Suppressor macrophage treated with lipopolysaccharide for 1 hour (primary cell): ENCODE data around the gene EMP1.

Source experiments
- DNase-seq, 3 donors: peaks; one replicate each; pipeline ENCODE4 v3.0.0-alpha.2; 2020 to 2022

EMP1 gene

GRCh38 chr12:13223941-13224340, 27.4 kb downstream of the EMP1 start:
- no peak for DNase-seq

DNA sequence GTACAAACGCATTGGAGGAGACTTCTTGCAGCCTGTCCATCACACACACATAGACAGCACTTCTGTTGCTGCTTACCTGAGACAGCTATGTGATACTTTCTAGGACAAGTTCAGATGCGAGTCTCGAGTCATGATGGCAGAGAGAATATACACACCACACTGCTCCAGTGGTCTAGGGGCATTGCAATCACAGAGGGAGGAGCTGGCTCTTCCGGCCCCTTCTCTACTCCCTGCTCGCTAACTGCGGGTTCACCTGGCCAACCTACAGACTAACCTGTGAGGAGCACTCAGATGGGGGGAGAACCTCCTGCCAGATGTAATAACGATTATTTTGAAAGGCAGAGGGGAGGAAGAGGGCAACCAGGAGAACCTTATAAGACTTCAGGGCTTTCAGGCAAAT, 30.7 kb downstream of the EMP1 start:
- peak in 1 of 3 donors; percentile 13 for DNase-seq

GRCh38 chr12:13228579-13228978, 32.1 kb downstream of the EMP1 start:
- no peak for DNase-seq

DNA sequence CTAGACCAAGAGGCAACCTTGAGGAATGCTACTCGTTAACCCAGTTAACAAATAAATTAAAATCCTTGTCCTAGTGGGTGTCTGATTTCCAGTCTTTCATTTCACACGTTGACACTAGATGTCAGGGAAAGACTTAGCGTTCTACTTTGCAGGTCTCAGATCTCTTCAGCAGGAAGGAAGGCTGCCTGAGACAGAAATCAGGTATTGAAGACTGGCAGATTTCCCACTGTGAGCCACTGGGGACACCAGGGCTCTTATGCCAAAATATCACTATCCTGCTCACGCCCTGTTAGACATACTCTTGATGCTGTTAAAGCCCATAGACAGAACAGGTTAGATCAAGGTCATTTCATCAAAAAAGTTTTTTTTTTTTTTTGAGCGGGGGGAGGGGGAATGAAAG, 33.0 kb downstream of the EMP1 start:
- DNase-seq: no peak

- DNase-seq: no peak
Observed at GRCh38 chr12:13230500-13230899, 34.0 kb downstream of the EMP1 start.

DNA sequence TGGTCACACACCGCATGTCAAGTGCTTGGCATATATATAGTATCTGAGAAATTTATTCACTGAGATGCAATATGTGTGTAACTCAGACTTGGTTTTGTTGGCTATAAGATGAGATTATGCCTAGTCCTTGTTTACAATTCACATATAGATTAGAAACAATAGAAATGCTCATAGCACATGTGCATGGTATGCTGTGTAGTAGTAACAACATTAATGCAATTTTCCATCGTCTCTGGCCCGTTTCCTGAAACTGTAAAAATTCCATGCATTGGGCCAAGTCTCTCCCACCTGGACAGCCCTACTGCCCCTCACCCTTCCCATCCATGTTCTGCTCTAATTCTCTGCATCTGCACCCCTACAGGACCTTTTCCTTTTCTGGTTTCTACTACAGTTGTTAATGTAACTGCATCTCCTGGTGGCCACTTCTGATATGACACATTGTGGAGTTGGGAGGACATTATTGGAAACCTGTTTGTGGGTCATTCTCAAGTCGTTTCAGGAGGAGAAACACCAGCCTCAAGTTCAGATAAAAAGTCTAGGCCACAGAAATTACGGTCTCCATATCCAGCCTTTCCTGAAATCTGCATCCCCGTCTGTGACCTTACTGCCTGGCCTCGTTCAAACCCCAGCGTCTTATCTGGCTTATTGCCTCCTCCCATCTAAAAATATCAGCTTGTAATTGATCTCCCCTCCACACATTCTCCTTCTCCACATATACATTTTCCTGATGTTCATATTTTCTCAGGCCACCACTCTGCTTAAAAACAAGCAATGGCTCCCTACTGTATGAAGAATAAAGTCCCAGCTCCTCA, 37.5 kb downstream of the EMP1 start:
- peak; percentile 77 to 82 (median 78) for DNase-seq

- no peak for DNase-seq
Observed at GRCh38 chr12:13238204-13238603, 41.7 kb downstream of the EMP1 start.

DNA sequence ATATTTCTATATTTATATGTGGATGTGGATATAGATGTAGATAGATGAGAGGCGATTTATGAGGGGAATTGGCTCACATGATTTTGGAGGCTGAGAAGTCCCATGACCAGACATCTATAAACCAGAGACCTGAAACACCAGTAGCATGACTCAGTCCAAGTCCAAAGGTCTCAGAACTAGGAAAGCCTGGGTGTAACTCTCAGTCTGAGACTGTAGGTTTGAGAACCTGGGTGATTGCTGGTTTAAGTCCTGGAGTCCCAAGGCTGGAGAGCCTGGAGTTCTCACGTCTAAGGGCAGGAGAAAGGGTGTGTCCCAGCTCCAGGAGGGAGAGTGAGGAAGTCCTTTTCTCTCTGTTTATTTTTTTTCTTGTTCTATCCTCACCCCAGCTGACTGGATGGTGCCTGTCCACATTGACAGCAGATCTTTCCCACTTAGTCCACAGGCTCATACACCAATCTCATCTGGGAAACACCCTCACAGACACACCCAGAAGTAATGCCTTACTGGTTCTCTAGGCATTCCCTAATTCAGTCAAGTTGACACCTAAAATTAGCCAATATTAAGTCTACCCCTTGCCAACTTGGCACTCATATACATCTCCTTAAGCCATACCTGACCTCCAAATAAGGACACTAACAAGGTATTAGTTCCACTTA, 45.4 kb downstream of the EMP1 start:
- DNase-seq: no peak

DNA sequence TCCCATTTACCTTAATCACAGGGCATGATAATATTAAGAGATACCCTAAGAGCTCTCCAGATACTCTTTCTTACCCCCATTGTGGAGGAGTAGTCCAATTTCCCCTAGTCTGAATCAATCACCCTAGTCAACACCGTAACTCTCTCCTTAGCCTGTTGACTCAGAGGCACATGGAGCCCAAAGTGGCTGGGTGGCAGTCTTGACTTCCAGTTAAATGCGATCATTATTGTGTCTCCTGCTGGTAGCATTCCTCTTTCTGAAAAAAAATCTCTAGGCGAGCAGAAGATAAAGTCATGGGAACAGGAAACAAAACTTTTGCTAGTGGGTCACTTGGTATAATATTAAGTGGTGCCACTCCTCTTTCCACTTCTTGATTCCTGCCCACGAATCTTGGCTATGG, 46.4 kb downstream of the EMP1 start:
- DNase-seq: peak; percentile 58 to 63 (median 60)

DNA sequence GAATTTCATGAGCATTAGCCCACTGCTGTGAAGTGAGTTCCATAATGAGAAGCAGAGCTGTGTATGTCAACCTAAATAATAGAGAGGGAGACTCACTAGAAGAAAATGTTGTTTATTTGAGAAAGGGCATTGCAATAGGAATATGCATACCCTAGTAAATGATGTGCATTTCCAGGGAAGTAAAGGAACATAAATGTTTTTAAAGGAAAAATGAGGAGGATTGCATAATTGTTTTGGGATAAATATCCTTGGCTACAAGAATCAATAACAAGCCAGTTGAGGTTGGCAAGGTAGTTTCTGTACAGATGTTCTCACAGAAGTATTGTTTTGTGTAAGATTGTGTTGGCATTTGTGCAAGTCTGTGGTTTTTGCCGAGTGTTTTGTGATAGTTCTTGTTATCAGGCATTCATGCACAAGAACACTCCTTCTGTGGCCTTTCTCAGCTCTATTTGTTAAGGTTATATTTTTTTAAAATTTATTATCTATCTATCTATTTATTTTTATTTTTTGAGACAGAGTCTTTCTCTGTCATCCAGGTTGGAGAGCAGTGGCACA, 47.1 kb downstream of the EMP1 start:
- DNase-seq: no peak

GRCh38 chr12:13247596-13247995, 51.1 kb downstream of the EMP1 start:
- DNase-seq: no peak

- DNase-seq: no peak
Observed at GRCh38 chr12:13248964-13249363, 52.4 kb downstream of the EMP1 start.

- DNase-seq: no peak
Observed at GRCh38 chr12:13250416-13250815, 53.9 kb downstream of the EMP1 start.

- no peak for DNase-seq
Observed at GRCh38 chr12:13251521-13251920, 55.0 kb downstream of the EMP1 start.

GRCh38 chr12:13252024-13252423, 55.5 kb downstream of the EMP1 start:
- no peak for DNase-seq

- no peak for DNase-seq
Observed at GRCh38 chr12:13252616-13253015, 56.1 kb downstream of the EMP1 start.

- DNase-seq: no peak
Observed at GRCh38 chr12:13253966-13254760, 57.6 kb downstream of the EMP1 start.

DNA sequence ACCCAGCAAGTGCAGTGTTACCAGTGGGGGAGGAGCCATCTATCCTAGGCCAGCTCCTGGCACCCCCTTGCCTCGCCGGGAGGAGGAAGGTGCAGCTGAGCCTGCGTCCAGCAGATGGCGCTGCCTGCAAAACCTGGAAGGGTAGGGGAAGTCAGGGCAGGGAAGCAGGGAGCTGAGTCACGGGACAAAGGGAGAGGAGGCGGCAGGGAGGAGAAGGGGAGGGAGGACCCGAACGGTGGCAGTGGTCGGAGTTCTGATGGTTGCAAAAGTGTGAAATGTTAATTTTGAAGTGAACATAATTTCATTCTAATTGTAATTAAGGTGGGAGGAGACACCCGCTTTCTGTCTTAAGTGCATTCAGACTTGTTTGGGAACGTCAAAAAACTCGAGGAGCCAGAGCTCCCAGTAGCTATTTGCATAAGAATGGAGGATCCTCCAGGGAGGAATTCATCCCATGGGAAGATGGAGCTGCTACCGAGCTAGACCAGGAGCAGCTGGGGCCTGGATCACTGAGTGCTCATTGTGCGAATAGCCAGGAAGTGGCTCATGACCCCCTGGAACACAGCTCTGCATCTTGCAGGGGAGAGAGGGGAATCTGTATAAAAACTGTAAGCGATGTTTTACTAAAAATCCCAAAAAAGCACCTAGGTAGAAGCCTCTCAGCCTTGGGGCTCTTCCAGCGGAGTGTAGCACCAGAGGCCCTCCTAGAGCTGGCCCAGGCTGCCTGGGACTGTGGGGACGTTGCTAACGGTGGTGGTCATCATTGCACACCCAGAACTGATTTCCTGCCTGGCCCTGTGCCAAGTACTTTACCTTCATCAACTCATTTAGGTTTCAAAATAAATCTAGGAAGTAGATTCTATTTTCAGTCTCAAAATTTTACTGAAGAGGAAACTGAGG, 59.5 kb downstream of the EMP1 start:
- peak; percentile 94 to 97 (median 95) for DNase-seq

DNA sequence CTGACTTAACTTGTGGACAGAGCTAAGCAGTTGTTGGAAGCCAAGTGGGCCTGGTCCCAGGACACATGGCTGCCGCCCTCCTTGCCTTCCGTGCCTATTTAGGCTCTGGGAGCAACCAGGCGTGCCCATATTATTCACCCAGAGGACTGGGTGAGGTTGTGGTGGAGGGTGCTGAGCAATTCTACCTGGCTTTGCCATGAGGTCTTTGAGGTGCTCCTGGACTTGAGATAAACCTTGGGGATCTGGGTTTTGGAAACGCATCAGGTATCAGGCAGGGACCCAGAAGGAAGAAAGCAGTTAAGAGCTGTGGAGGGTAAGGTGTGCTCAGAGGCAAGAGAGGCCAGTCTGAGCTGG, 60.1 kb downstream of the EMP1 start:
- DNase-seq: no peak

GRCh38 chr12:13257356-13257875, 60.9 kb downstream of the EMP1 start:
- peak; percentile 25 to 27 (median 26) for DNase-seq

DNA sequence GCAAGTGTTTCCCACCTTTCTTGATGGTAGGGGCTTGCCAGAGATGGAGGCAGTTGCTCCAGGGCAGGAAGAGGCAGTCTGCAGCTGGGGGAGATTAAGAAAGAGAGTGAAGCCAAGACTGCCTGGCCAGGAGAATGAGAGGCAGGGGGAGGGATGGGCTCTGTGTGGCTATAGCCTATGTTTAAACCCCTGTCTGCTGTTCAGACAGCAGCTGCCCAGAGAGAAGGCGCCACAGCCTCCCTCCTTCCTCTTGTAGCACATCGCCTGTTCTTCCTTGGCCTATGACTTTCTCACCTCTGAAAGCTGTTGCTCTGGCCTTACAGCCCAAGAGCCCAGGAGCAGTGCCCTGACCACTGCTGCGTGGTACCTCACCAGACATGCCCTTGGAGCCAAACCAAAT, 61.7 kb downstream of the EMP1 start:
- no peak for DNase-seq

DNA sequence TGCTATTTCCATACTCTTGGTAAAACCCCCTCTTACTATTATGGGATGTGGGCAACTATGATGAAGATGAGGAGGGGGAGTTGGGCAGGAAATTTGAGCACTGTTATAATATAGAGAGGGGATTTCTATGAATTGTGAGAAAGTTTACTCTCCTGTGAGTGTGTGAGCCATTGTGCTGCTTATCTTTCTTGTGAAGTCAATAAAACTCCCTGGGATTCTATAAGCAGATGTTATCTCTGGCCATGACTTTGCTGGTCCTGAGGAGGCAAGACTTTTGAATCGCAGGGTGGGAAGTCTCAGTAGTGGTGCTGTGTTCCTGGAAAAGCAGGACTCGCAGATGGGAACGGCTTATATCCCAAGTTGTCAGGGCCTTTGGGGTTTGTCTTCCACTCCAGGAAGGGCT, 62.2 kb downstream of the EMP1 start:
- no peak for DNase-seq
